GM18858 (cell line): Measurements from ENCODE around the gene HECA.
"Not testable (repeated sequence)": the region's sequence is repeated elsewhere in the genome, so short reads cannot be mapped to it uniquely, and the experiment has no call there.

Experiments
- ATAC-seq: cut with Tn5 transposase; IDR thresholded peaks from one replicate; pipeline ENCODE4 v1.9.1; 2021; ENCODE audit not compliant: unreplicated experiment

Gene HECA

DNA sequence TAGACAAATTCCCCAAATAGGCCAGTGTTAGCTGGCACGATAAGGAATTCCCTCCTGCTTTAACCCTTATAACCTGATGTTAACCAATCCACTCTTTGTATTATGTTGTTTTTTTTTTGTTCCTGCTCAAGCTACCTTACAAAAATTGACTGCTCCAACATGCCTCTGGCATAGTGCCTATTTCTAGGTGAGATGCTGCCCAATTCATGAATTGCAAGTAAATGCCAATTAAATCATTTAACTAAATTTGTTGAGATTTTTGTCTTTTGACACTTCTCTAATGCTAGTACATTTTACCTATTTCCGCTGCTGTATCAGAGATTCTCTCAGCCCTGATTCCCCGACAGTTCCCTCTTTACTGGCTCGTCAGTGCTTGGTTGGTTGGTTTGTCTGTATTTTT is 66.5 kb downstream of the HECA start:
- ATAC-seq: no peak

- ATAC-seq: no peak
Measured at GRCh38 chr6:139204978-139205377, 70.1 kb downstream of the HECA start.

DNA sequence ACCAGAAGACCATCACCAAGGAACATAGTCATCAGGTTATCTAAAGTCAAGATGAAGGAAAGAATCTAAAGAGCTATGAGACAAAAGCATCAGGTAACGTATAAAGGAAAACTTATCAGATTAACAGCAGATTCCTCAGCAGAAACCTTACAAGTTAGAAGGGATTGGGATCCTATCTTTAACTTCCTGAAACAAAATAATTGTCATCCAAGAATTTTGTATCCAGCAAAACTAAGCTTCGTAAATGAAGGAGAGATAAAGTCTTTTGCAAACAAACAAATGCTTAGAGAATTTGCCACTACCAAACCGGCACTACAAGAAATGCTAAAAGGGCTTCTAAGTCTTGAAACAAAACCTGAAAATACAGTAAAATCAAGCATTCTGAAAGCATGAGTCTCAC is 71.0 kb downstream of the HECA start:
- ATAC-seq: no peak

GRCh38 chr6:139210766-139211165 is 75.9 kb downstream of the HECA start:
- ATAC-seq: not testable (repeated sequence)

GRCh38 chr6:139212460-139212859 is 77.6 kb downstream of the HECA start:
- not testable (repeated sequence) for ATAC-seq

DNA sequence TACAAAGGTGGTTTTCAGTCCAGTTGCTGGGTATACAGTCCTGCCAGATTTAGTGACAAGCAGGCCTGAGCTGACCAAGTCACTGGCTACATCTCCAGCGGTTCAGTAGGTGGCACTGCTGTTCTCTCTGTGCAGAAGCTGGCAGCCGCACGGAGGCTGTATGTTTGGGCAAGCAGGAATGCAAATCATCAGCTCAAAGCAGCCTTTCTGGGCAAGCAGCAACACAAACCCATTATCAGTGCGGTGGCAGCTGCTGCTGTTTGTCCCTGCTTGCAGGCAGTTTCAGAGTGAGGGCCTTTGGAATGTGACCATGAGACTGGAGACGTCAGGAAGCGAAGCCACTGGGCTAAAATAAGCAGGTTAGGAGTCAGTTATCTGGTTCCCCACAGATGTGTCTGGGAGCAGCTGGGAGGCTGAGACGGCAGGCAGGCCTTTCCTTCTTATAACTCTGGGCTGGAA is 84.4 kb downstream of the HECA start:
- ATAC-seq: peak; percentile 100

- no peak for ATAC-seq
Measured at GRCh38 chr6:139219746-139220145, 84.9 kb downstream of the HECA start.

DNA sequence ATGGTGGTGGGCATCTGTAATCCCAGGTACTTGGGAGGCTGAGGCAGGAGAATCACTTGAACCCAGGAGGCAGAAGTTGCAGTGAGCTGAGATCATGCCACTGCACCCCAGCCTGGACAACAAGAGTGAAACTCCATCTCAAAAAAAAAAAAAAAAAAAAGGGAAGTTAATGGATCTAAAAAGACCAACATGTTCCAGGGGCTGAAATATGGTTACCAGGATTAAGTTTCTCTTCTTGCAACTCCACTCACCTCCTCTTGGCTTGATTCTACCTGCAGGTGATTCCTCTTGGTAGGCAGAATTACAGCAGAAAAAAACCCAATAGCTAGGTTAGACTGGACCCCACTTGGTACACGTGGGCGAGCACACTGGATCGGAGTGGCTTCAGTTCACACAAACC is 93.5 kb downstream of the HECA start:
- ATAC-seq: not testable (repeated sequence)
